Uterus (tissue), 2 donors: ENCODE data around the gene AIP.

ENCODE experiments used
- CTCF ChIP-seq, 4 experiments: fragments of 200-600 bp in 2 of 4; fragments of 450-650 bp in 2 of 4; sonication (generic) in 2 of 4; IDR thresholded peaks; one replicate each; pipeline ENCODE4 v1.5.1; 2016 to 2019; ENCODE audit warnings: antibody characterized with exemption in 4 of 4, mild to moderate bottlenecking in 2 of 4, moderate library complexity in 1 of 4
- POLR2A ChIP-seq, 2 donors: fragments of 450-650 bp; IDR thresholded peaks; one replicate each; pipeline ENCODE4 v1.6.1; 2016; ENCODE audit warnings: antibody characterized with exemption in 2 of 2, mild to moderate bottlenecking in 1 of 2, moderate library complexity in 1 of 2

GRCh38 chr11:67468056-67468455, 14.8 kb upstream of the AIP start:
- no peak for TF ChIP-seq CTCF (IDR thresholded peaks at IDR 0.05)
- no peak for TF ChIP-seq POLR2A (IDR thresholded peaks at IDR 0.05)
